GM21526 (cell line): ENCODE results near the gene SAMHD1.
"Not testable (repeated sequence)": the region's sequence is repeated elsewhere in the genome, so short reads cannot be mapped to it uniquely, and the experiment has no call there.

Source experiments
- ATAC-seq: cut with Tn5 transposase; IDR thresholded peaks from one replicate; pipeline ENCODE4 v1.9.1; 2021; ENCODE audit warnings: moderate library complexity; ENCODE audit not compliant: unreplicated experiment, low FRiP score

SAMHD1 gene

DNA sequence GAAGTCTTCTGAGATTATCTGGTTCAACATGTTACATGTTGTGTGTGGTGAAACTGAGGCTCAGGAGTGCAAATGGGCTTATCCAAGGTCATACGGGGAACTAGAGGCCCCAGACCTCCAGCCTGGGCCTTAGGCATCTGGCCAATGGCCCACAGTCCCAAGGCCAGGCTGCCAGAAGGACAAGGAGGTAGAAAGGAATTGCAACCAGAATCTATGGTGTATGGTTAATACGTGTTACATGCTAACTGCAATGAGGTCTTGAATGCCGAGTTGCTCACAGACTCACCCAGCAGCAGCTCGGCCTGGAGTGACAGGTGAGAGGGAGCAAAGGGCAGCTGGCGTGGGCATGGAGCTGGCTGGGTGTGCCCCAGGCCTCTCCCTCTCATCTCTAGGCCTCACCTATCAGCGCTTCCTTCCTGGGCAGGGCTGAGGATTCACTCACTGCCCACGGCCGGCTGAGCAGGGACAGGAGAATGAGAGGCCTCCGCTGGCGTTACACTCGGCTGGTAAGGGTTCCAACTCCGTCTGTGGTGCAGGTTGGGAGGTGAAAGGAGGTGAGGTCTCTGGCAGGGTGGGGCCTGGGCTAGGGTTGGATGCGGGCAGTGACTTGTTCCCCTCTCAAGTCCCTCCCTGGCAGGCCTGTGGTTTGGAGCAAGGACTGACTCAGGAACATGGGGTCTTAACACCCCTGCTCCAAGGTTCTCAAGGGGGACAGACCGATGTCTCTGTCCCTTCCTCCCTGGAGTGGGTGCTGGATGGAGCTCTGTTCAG is 75.6 kb downstream of the SAMHD1 start, which contains the start of gene TLDC2:
Gene TLDC2 (plus strand): TSS at position 437 of the 771 bp plus-strand sequence. CDS start 37 bp downstream, at position 474.
- ATAC-seq = no peak

DNA sequence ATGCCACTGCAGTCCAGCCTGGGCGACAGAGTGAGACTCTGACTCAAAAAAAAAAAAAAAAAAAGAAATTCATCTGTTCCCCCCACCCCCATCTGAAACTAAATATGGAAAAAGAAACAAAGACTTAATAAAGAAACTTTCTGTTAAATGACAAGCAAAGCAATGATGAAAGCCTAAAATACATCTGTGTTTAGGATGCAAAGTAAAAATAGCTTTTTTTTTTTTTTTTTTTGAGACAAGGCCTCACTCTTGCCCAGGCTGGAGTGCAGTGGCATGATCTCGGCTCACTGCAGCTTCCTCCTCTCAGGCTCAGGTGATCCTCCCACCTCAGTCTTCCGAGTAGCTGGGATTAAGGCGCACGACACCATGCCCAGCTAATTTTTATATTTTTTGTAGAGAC is 76.4 kb downstream of the SAMHD1 start:
- not testable (repeated sequence) for ATAC-seq

DNA sequence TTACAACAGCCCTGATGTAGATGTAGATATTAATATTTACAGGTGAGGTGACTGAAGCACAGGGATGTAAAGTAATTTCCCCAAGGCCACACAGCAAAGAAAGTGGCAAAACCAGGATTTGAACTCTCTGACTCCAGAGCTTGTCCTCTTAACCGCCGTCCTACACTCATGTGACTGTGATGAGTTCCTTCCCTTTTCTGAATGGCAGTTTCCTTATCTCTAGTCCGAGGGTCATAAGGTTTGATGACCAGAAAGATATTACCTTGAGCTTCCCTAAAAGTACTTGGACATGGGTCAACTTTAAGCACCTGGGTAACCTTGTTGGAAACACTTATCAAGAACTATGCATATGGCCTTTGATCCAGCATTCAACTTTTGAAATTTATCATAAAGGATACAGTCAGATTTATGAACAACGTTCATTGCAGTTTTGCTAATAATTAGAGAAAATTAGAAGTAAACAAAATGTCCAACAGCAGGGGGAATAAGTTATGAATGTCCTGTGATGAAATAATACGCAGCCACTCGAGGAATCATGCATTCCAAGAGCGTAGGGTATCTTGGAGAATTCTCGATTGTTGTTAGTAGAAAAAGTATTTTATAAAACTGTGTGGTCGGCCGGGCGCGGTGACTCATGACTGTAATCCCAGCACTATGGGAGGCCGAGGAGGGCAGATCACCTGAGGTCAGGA is 77.9 kb downstream of the SAMHD1 start:
- ATAC-seq = no peak

DNA sequence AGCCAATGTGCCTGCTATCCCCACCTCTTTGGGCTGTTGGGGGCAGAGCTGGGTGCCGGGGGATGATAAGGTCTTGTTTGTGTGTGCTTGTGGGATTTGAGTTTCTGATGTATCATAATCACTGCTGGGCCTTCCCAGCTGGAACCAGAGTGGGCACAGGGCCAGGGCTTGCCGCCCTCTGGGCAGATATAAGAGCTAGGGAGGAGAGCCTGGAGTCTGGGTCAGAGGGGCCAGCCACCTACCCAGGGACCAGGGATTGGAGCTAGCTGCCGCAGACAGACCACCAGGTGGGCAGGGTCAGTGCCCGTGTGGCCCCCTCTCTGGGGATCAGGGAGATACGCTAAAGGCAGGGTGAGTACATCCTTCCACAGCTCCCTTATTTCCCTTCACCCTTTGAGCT is 78.7 kb downstream of the SAMHD1 start:
- no peak for ATAC-seq

DNA sequence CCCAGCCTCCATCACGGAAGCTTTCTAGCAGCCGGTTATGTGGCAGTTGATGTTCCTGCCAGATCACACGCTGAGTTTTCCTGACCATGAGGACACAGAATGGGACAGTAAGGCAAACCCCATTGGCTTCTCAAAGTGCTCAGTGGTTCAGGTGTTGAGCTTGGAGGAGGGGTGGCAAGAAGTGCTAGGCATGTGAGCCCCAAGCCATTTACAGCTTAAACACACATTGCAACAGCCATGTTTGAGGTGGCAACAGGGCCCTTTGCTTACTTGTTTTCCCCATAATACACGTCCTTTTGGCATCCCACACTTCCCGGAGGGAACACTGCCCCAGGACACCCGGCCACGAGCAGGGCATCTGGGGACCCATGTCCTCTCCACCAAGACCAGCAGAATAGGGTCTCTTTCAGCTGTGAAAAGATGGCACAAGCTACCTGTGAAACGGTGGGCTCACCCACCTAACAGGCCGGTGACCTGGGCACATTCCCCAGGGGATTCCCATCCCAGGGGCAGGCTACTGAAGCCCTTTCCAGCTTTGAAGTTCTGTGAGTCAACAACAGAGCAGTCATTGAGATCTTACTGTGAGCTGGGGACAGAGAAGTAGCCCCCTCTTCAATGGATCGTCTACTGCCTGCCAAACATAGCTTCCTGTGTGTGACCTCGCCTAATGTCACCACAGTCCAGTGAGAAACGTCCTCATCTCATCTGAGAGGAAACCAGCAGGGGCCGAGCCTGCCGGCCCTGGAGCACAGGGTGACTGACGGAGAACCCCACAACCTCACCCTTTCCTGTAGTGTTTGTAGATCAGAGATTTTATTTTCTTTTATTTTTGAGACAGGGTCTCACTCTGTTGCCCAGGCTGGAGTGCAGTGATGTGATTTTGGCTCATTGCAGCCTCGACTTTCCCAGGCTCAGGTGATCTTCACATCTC is 79.6 kb downstream of the SAMHD1 start:
- no peak for ATAC-seq

DNA sequence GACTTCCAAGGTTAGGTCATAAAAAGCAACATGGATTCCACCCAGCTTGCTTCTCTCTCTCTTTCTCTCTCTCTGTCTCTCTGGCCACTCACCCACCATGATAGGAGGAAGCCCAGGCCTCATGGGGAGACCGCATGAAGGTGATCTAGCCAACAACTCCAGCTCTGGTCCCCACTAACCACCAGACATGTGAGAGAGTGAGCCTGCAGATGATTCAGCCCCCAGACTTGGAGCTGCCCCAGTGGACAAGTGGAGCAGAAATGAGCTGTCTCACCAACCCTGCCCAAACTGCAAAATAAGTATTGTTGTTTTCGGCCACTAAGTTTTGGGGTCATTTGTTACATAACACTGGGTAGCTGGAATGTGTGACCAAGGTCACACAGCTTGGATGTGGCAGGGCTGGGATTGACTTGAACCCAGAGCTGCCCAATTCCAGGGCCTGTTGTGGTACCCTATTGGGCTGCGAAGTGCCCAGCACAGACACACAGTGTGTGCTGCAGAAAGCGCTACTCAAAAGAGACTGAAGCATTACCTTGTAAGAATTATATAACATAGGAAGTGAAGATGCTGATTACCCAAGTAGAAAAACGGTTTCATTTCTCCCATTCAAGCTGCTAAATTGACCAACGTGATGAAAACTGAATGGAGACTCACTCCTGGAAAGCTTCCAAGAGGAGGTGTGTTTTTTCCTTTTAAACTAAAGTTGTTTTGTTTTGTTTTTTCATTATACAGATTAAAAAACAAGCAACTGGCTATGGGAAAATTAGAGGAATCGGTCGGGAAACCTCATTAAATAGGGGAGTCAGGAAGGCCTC is 84.6 kb downstream of the SAMHD1 start:
- ATAC-seq = no peak

DNA sequence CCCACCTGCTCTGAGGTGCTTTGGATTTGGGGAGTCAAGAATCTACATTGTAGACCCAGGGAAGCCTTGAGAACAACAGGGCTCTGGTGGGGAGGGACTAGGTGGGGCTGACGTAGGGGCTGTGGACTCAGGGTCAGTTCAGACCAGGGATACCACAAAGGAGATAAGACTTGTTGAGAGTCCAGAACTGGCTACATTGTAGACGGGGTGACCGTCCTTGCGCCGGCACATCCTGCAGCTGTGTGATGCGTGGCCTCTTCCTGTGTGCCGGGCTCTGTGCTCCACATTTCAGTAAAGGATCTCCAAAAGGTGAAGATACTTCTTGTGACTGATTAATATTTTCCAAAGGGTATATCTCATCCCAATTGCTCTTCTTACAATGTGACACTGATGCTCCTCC is 85.3 kb downstream of the SAMHD1 start:
- no peak for ATAC-seq

DNA sequence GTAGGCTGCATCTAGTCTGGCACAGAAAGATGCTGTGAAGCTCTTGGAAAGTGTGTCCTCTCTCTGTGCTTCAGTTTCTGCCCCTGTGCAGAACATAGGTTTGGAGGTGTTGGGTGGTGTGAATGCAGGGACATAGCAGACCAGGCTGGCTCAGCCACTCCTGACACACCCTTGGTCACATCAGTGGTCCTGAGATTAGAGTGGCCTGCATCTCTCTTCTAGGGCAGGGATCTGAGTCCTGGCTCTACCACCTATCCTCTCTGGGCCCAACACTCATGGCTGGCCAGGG is 85.7 kb downstream of the SAMHD1 start:
- ATAC-seq = no peak

DNA sequence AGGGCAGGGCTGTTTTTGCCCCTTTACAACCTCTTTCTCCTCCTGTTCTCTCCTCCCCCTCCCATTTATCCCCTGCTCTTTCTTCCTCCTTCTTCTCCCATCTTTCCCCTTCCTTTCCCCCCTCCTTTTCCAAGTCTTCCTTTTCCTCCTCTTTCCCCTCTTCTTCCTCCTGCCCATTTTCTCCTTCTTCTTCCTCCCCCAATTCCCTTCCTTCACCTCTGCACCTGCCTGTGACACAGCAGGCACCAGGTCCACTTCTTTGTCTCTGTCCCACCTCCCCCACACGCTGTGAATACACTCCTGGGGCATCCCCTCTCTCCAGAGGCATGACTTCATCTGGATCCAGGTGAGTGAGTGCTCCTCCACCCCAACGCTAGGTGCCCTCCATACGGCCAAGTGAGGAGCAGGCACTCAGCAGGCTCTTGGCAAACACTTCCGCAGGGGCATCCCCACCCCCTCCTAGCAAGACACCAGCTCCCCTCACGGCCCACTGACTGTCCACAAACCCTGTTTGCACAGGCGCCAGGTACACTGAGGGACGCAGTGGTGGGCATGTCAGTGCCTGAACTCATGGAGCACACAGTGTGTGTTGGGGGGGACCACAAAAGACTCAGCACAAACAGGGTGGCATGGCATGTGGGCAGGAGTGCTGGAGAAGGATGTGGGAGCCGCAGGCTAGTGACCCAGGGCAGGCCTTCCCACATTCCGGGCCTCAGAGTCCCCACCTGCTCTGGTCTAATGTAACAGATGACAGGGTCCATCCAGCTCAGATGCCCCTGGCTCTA is 86.2 kb downstream of the SAMHD1 start:
- no peak for ATAC-seq

DNA sequence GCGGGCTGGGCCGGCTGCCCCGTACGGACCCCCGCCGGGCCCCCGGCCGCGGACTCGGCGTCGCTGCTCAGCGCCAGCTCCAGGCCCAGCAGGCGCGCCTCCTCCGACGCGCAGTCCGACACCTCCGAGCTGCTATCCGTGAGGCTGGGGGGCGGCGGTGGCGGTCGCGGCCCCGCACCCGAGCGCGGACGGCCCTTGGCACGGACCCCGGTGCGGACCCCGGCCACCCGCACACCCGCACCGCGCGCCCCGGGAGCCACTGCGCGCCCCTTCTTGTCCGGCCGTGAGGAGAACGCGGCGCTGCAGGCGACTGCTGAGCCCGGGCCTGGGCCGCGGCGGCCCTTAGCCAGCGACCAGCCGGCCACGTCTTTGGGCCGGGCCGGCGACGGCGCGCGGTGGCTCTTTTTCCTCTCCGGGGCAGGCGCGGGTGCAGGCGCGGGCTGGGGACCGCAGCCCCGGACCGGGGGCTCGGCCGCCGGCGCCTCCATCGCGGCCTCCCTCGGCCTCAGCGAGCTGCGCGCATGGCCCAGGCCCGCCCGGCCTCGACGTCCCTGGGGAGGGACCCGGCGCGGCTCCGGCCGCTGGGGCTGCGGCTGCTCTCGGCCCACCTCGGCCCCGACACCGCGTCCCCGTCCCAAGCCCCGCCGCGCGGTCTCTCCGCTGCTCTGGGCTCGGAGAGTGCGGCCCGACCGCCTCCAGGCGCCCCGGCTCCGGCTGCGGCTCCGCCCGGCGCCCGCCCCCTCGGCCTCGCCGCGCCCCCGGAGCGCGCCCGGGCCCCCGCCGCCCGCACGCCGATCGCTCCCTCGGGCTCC is 88.4 kb downstream of the SAMHD1 start:
- peak; percentile 34 for ATAC-seq

DNA sequence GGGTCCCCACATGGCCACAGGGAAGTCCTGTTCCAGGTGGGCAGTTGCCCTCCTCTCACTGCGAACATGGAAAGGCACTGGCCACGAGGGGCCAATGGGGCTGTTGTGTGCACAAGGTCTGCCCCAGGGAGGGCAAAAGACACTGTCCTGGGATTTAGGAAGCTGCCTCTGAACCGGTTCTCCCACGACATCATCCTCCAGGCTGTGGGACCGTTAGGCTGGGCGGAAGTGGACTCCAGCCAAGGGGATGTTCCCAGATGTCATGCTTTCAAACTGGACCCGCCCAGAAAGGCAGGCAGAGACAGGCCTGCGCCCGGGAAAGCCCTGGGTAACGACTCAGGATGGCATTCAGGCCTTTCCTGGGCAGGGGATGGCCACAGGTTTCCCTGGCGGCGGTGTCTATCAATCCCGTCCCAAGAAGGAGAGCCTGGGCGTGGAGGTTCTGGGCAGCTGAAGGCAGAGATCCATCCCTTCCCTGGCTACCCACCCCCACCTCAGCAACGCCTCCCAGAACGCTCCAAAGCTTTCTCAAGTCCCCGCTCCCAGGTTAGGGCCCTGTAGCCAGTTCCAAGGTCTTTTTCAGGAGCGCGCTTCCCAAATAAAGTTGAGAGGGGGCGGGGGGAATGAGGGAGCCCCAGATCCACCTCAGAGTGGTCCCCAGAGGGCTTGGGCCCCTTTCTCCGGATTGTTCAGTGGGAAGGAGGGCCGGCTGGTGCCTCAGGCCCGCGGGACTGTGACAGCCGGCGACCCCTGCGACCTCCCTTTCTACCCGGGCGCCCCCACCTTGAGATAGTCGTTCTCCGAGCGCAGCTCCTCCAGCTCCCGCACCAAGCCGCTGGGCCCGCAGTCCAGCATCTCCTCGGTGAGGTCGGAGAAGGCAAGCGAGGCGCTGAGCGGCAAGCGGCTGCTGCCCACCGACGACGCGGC is 89.4 kb downstream of the SAMHD1 start:
- no peak for ATAC-seq

DNA sequence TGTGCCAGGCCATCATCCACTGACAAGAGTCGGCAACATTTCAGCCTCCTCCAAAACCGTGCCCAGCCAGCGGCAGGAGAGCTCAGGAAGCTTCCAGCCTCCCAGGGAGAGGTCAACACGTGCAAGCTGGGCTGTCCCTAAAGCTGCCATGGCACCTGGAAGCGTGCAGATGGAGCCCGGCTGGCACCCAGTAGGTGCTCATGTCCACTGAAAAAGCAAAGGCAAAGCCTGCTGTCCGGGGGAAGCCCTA is 90.0 kb downstream of the SAMHD1 start:
- no peak for ATAC-seq

DNA sequence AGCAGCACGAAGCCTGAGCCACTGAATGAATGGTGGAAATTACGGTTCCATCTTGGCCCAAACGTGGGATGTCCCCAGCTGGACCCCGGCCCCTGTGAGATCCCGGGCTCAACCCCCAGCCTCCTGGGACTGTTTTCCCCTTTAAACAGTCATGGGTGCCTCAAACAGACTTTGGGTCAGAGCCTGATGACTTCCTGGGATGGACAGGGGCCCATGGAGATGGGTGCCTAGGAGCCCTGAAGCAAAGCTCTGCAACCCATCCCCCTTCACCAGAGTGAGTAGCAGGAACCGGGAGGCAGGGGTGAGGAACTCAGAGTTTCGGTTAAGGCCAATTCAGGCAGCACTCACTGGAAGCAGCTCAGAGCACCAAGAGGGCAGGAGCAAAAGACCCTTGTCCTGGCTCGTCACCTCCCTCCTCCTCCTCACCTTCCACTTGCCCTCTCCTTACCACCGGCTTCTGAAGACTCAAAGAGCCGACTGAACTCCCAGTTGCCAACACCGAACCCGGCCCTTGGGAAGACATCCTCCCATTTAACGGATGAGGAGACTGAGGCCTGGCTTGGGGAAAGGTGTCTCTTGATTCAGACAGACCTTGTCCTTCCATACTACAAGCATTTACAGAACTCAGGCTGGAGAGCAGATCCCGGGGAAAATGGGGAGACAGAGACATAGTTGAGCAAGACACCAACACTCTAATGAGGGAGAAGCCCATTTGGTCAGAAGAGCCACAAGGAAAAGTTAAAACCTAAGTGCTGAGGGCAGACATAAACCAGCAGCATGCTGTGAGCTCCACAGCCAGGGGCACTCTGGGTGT is 90.5 kb downstream of the SAMHD1 start:
- no peak for ATAC-seq

DNA sequence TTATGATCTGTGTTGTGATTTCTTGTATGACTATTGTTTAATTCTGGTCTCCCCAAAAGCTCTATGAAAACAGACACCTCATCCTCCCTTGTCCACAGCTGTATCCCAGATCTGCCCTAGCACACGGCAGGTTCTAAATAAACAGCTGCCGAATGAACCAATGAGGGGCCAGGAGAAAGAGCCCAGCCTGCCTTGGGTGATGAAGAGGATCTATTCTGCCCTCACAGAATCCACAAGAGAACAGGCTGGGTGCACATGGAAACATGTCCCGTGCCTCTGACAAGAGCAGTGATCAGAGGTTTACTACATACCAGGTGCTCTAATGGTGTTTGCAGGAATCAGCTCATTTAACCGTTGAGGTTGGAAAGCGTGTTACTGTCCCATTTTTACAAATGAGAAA is 91.2 kb downstream of the SAMHD1 start:
- ATAC-seq = no peak

DNA sequence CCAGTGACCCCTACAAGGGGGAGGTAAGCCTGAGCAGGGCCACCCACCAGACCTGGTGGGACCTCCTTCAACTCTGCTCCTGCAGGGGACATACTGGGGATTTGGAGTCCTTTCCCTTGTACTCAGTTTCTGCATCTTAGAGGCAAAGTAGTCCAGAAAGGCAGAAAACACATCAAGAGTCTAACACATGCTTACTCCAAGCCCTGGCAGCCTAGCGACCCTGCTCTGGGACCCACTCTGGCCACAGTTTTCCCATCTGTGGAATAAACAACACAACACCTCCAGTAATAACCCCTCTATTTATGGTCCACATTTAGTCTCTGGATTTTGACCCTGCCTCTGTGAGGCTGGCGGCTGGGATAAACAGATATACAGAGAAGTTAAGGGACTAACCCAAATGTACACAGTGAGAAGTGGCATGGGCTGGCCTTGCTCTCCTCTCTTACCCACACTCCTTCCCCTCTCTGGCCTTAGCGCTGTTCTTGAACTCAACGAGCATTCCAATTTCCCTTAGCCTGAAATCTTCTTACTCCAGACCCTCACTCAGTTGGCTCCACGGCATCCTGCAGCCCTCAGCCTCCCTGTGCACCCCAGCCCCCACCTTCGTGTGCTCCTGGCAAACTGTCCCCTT is 91.7 kb downstream of the SAMHD1 start:
- no peak for ATAC-seq

DNA sequence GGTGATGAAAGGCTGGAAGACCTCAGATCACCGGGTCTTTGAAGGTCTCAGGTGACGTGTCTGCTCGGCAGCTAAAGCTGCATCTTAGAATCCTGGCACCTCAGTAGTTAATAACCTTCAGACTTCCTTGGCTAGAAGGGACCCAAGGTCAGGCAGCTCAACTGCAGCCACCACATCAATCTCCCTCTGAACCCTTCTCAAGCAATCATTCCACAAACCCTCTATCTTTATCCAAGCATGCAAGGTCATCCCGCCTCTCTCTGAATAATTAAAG is 92.3 kb downstream of the SAMHD1 start:
- ATAC-seq = no peak
